IMR-90 (cell line): ENCODE results near the gene UPK3A. TPM values are rescaled to one million over a fixed set of nuclear protein-coding genes. Genes with fewer than 3 reads are reported as not detected.

Experiments
- ATAC-seq: fragments of 200-7000 bp; cut with Tn5 transposase; 2 replicates; pipeline ENCODE4 v1.9.1; 2020; ENCODE audit warnings: low read depth, mild to moderate bottlenecking, moderate library complexity
- BruUV-seq: library from RNA; stranded (reverse); fragments of 400-500 nt; replicated peaks from 2 replicates; lab custom pipeline; 2021; lab: Mats Ljungman, UMichigan
- CTCF ChIA-PET: fragments of 300-600 bp; formaldehyde crosslinking; extraction: SDS; loops from one replicate; lab custom pipeline; 2021; ENCODE audit warnings: antibody characterized with exemption; lab: Yijun Ruan, JAX
- POLR2A ChIA-PET: fragments of 300-600 bp; sonication (Branson Sonifier 250); formaldehyde crosslinking; loops from one replicate; lab custom pipeline; 2022; ENCODE audit warnings: antibody characterized with exemption; ENCODE audit not compliant: unreplicated experiment; lab: Charles Lee
- DNase-seq: peaks from one replicate; pipeline ENCODE4 v3.0.0; 2013
- H2AFZ ChIP-seq: replicated peaks from 2 replicates; pipeline ENCODE3; 2013; ENCODE audit warnings: low read length, mild to moderate bottlenecking; ENCODE audit not compliant: poor library complexity
- H2AK5ac ChIP-seq: 2 replicates; pipeline ENCODE4 v1.6.1; 2013; ENCODE audit warnings: low read depth, low read length, inconsistent platforms
- H2AK9ac ChIP-seq: replicated peaks from 2 replicates; pipeline ENCODE3; 2013; ENCODE audit warnings: mild to moderate bottlenecking, low read depth, low read length, moderate library complexity; ENCODE audit not compliant: poor library complexity
- H2BK120ac ChIP-seq: 2 replicates; pipeline ENCODE4 v1.6.1; 2013; ENCODE audit warnings: low read depth, low read length, inconsistent platforms
- H2BK15ac ChIP-seq: 3 replicates; pipeline ENCODE4 v1.6.1; 2013; ENCODE audit warnings: low read depth, low read length, inconsistent platforms
- H2BK20ac ChIP-seq: 2 replicates; pipeline ENCODE4 v1.6.1; 2013; ENCODE audit warnings: low read depth, mild to moderate bottlenecking, inconsistent platforms, low read length, moderate library complexity
- H2BK5ac ChIP-seq: 2 replicates; pipeline ENCODE4 v1.6.1; 2013; ENCODE audit warnings: mild to moderate bottlenecking, low read depth, low read length, inconsistent platforms; ENCODE audit not compliant: poor library complexity, severe bottlenecking
- H3K14ac ChIP-seq: replicated peaks from 2 replicates; pipeline ENCODE4 v1.6.1; 2013; ENCODE audit warnings: low read depth, low read length, inconsistent platforms
- H3K18ac ChIP-seq: 2 replicates; pipeline ENCODE4 v1.6.1; 2013; ENCODE audit warnings: low read depth, low read length, control low read depth
- H3K23ac ChIP-seq: 2 replicates; pipeline ENCODE4 v1.6.1; 2013; ENCODE audit warnings: low read depth, low read length, inconsistent platforms
- H3K27ac ChIP-seq: 2 replicates; pipeline ENCODE4 v1.5.1; 2013; ENCODE audit warnings: mild to moderate bottlenecking, control low read depth, low read length; ENCODE audit not compliant: insufficient read depth
- H3K27me3 ChIP-seq: 2 replicates; pipeline ENCODE4 v1.6.1; 2013; ENCODE audit warnings: low read length; ENCODE audit not compliant: control insufficient read depth, insufficient read depth
- H3K36me3 ChIP-seq: 2 replicates; pipeline ENCODE4 v1.6.1; 2013; ENCODE audit warnings: low read length, mixed read lengths; ENCODE audit not compliant: control insufficient read depth, insufficient read depth
- H3K4ac ChIP-seq: 2 replicates; pipeline ENCODE4 v1.6.1; 2013; ENCODE audit warnings: low read depth, low read length, inconsistent platforms
- H3K4me1 ChIP-seq: 2 replicates; pipeline ENCODE4 v1.6.1; 2013; ENCODE audit warnings: low read length, mixed read lengths; ENCODE audit not compliant: control insufficient read depth, insufficient read depth
- H3K4me2 ChIP-seq: 2 replicates; pipeline ENCODE4 v1.6.1; 2013; ENCODE audit warnings: low read depth, mild to moderate bottlenecking, control low read depth, low read length, moderate library complexity
- H3K4me3 ChIP-seq: 2 replicates; pipeline ENCODE4 v1.5.1; 2013; ENCODE audit warnings: low read depth, mild to moderate bottlenecking, control low read depth, low read length, moderate library complexity; ENCODE audit not compliant: insufficient read depth
- H3K56ac ChIP-seq: 2 replicates; pipeline ENCODE4 v1.6.1; 2013; ENCODE audit warnings: low read length, inconsistent platforms; ENCODE audit not compliant: insufficient read depth; ENCODE audit errors: extremely low read depth
- H3K79me1 ChIP-seq, 2 experiments: 2 replicates each; pipeline ENCODE4 v1.6.1; 2013; ENCODE audit warnings: low read length in 2 of 2, inconsistent platforms in 1 of 2, low read depth in 1 of 2
- H3K9ac ChIP-seq: 2 replicates; pipeline ENCODE4 v1.6.1; 2013; ENCODE audit warnings: low read depth, low read length, control low read depth
- H3K9me1 ChIP-seq: 2 replicates; pipeline ENCODE4 v1.6.1; 2013; ENCODE audit warnings: low read length, inconsistent platforms; ENCODE audit not compliant: insufficient read depth
- H3K9me3 ChIP-seq: 2 replicates; pipeline ENCODE4 v1.6.1; 2013; ENCODE audit warnings: low read length; ENCODE audit not compliant: control insufficient read depth, insufficient read depth
- H4K20me1 ChIP-seq: 2 replicates; pipeline ENCODE4 v1.6.1; 2013; ENCODE audit warnings: low read length, inconsistent platforms; ENCODE audit not compliant: insufficient read depth
- H4K5ac ChIP-seq: 2 replicates; pipeline ENCODE4 v1.6.1; 2013; ENCODE audit warnings: mild to moderate bottlenecking, low read depth, low read length, control low read depth
- H4K8ac ChIP-seq, 2 experiments: 2 replicates each; pipeline ENCODE4 v1.6.1; 2013; ENCODE audit warnings: low read depth in 2 of 2, low read length in 2 of 2, control low read depth in 1 of 2, inconsistent platforms in 1 of 2
- H4K91ac ChIP-seq: 2 replicates; pipeline ENCODE4 v1.6.1; 2013; ENCODE audit warnings: low read depth, low read length, inconsistent platforms; ENCODE audit not compliant: insufficient read depth
- CHD1 ChIP-seq: IDR thresholded peaks from 2 replicates; pipeline ENCODE4 v1.6.1; 2012; ENCODE audit warnings: low read depth, low read length, improper control_type of control experiment
- CTCF ChIP-seq: conservative IDR thresholded peaks from 2 replicates; pipeline ENCODE4 v1.5.1; 2012; ENCODE audit warnings: mild to moderate bottlenecking, low read depth, low read length, improper control_type of control experiment
- ELK1 ChIP-seq: fragments of 150-350 bp; IDR thresholded peaks from 2 replicates; pipeline ENCODE4 v1.6.1; 2016; ENCODE audit warnings: low read depth, mild to moderate bottlenecking, low read length, moderate library complexity, borderline replicate concordance
- MAZ ChIP-seq: IDR thresholded peaks from 2 replicates; pipeline ENCODE4 v1.6.1; 2012; ENCODE audit warnings: low read depth, mild to moderate bottlenecking, low read length, improper control_type of control experiment, moderate library complexity, borderline replicate concordance
- MXI1 ChIP-seq: IDR thresholded peaks from 2 replicates; pipeline ENCODE4 v1.6.1; 2012; ENCODE audit warnings: low read depth, mild to moderate bottlenecking, low read length, moderate library complexity, borderline replicate concordance
- POLR2A ChIP-seq: IDR thresholded peaks from 2 replicates; pipeline ENCODE4 v1.6.1; 2012; ENCODE audit warnings: mild to moderate bottlenecking, low read depth, low read length
- RAD21 ChIP-seq: IDR thresholded peaks from 2 replicates; pipeline ENCODE4 v1.6.1; 2012; ENCODE audit warnings: low read length, improper control_type of control experiment
- RCOR1 ChIP-seq: IDR thresholded peaks from 2 replicates; pipeline ENCODE4 v1.6.1; 2012; ENCODE audit warnings: mild to moderate bottlenecking, low read length, improper control_type of control experiment; ENCODE audit not compliant: insufficient replicate concordance
- USF2 ChIP-seq: fragments of 150-350 bp; IDR thresholded peaks from 2 replicates; pipeline ENCODE4 v1.6.1; 2017; ENCODE audit warnings: mild to moderate bottlenecking, antibody characterized with exemption, low read length, low read depth
- WGBS, 2 experiments: methylation state at CpG; one replicate each; pipeline versions ENCODE4 v1.1.5 to v1.1.7; 2013; ENCODE audit warnings: missing lambda C conversion rate in 2 of 2; ENCODE audit not compliant: insufficient read length in 1 of 2; ENCODE audit errors: extremely low coverage in 2 of 2; 5-methylcytosine and 5-hydroxymethylcytosine counted together
- dilution Hi-C: fragments of 300-500 bp; cut with HindIII; formaldehyde crosslinking; loops from one replicate; pipeline ENCODE4 v1.14.3; 2018; ENCODE audit warnings: low sequenced_read_pairs; ENCODE audit not compliant: unreplicated experiment
- in situ Hi-C: fragments of 300-500 bp; cut with MboI; formaldehyde crosslinking; loops from 3 replicates; pipeline ENCODE4 v1.14.3; 2019; ENCODE audit warnings: low sequenced_read_pairs, inconsistent platforms, mixed read lengths
- intact Hi-C: fragments of 100-400 bp; cut with micrococcal nuclease; formaldehyde crosslinking; loops from 2 replicates; pipeline ENCODE4 v1.10.0; 2022
- polyA plus RNA-seq, 3 experiments: library from polyadenylated mRNA; depleted of rRNA; stranded (reverse); fragments of >200 nt; gene quantifications; 2 replicates each; pipeline ENCODE4 v1.2.3, GENCODE V29; 2012; ENCODE audit warnings: low replicate concordance in 1 of 3
- total RNA-seq: library from RNA; depleted of rRNA; stranded (reverse); fragments of >200 nt; gene quantifications from 2 replicates; pipeline ENCODE4 v1.2.3, GENCODE V29; 2012

Gene UPK3A
- total and polyA plus RNA-seq, 2 of the 4 experiments (the other 2 are of a cell fraction) = not detected

GRCh38 chr22:45238957-45239680, 45.6 kb upstream of the UPK3A start:
- Histone ChIP-seq H3K14ac (no peak overlapping the region), H4K5ac (no peak overlapping the region), H3K79me1 (peaks cover 23 to 47% of the 10 kb centered on the region in 2 experiments), H2BK20ac (no peak overlapping the region), H3K9me3 (no peaks in the 10 kb centered on the region), H3K18ac (no peak overlapping the region), H3K9me1 (peaks cover 8% of the 10 kb centered on the region; the same call in 1 of the 2 replicates), H2AFZ (peak overlapping the region; percentile 13), H2BK5ac (no peak overlapping the region), H3K27me3 (no peaks in the 10 kb centered on the region), H2AK5ac (0 out of 2 replicates have a peak overlapping the region, but pooled peaks have one; percentile 23), H4K8ac (no peak overlapping the region), H3K23ac (no peak overlapping the region), H2BK120ac (no peak overlapping the region), H3K56ac (no peak overlapping the region), H2AK9ac (no peak overlapping the region), H4K20me1 (peaks cover 57% of the 10 kb centered on the region), H2BK15ac (no peak overlapping the region), H3K36me3 (peaks cover 4% of the 10 kb centered on the region; the same call in 1 of the 2 replicates), H3K4me2 (peak overlapping the region; percentile 93; the same call in 1 of the 2 replicates), H3K27ac (no peak overlapping the region), H3K4me3 (no peak overlapping the region), H3K4ac (no peak overlapping the region), H4K91ac (no peak overlapping the region), H3K9ac (no peak overlapping the region), H3K4me1 (peaks cover 3% of the 10 kb centered on the region; the same call in 1 of the 2 replicates)
- BruUV-seq = no TSS peak
- intact Hi-C loops (no loop called here), in situ Hi-C loops (no loop called here), dilution Hi-C loops (no loop called here)
- TF ChIP-seq MXI1 = no peak
- no peak for TF ChIP-seq RCOR1
- TF ChIP-seq ELK1 = no peak
- no peak for TF ChIP-seq USF2
- TF ChIP-seq POLR2A = no peak
- no peak for TF ChIP-seq CHD1
- no peak for TF ChIP-seq CTCF
- TF ChIP-seq MAZ = no peak
- no peak for TF ChIP-seq RAD21
- ChIA-PET POLR2A (no interaction called here), CTCF (no interaction called here)
- no peak for DNase-seq
- 53% methylated on average over 3 of the region's 6 CpGs; no CpG with 5 or more reads in 1 of the 2 experiments for WGBS, 2 experiments
- no peak for ATAC-seq
